HUES48 (cell line): Measurements from ENCODE around the gene MLXIPL.
"Not testable (repeated sequence)": the region's sequence is repeated elsewhere in the genome, so short reads cannot be mapped to it uniquely, and the experiment has no call there.

Source experiments
- H3K27ac ChIP-seq: one replicate; pipeline ENCODE4 v1.7.0; 2013; ENCODE audit warnings: low read depth, low read length, inconsistent platforms
- H3K27me3 ChIP-seq: 2 replicates; pipeline ENCODE4 v1.6.1; 2013; ENCODE audit warnings: mild to moderate bottlenecking, low read length; ENCODE audit not compliant: control insufficient read depth, insufficient read depth
- H3K36me3 ChIP-seq: 2 replicates; pipeline ENCODE4 v1.6.1; 2013; ENCODE audit warnings: low read length; ENCODE audit not compliant: control insufficient read depth, insufficient read depth
- H3K4me1 ChIP-seq: 2 replicates; pipeline ENCODE4 v1.6.1; 2013; ENCODE audit warnings: mild to moderate bottlenecking, low read length; ENCODE audit not compliant: control insufficient read depth, insufficient read depth
- H3K4me3 ChIP-seq: 2 replicates; pipeline ENCODE4 v1.5.1; 2013; ENCODE audit warnings: mild to moderate bottlenecking, low read depth, low read length
- H3K9ac ChIP-seq: 2 replicates; pipeline ENCODE4 v1.6.1; 2013; ENCODE audit warnings: mild to moderate bottlenecking, low read depth, low read length, moderate library complexity
- H3K9me3 ChIP-seq: 2 replicates; pipeline ENCODE4 v1.6.1; 2013; ENCODE audit warnings: low read length; ENCODE audit not compliant: control insufficient read depth, insufficient read depth

The MLXIPL gene

DNA sequence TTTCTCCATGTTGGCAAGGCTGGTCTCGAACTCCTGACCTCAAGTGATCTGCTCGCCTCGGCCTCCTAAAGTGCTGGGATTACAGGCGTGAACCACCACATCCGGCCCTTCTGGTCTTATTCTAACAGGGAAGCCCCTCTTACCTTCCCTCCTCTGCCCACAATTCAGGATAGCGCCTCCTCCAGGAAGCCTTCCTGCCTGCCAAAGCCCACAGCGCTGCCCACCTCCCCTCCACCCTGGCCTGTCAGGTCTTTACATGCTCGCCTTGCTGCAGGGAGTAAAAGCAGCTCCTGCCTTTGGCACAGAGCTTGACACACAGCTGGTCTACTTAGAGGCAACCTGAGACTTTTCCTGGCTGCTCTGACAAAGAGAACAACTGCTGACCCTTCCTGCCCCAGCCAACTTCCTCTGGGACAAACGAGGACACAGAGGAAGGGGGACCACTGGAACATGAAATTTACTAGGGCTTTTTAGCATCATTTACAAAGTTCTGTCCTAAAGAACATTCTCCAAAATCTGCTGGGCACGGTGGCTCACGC, 13.2 kb downstream of the MLXIPL start:
- H3K4me1 ChIP-seq = peaks cover 5% of the 10 kb centered on the region
- H3K9me3 ChIP-seq = no peaks in the 10 kb centered on the region
- H3K27me3 ChIP-seq = no peaks in the 10 kb centered on the region
- H3K36me3 ChIP-seq = no peaks in the 10 kb centered on the region
- H3K4me3 ChIP-seq = no peak overlapping the region
- no peak overlapping the region for H3K9ac ChIP-seq
- H3K27ac ChIP-seq = no peak overlapping the region

DNA sequence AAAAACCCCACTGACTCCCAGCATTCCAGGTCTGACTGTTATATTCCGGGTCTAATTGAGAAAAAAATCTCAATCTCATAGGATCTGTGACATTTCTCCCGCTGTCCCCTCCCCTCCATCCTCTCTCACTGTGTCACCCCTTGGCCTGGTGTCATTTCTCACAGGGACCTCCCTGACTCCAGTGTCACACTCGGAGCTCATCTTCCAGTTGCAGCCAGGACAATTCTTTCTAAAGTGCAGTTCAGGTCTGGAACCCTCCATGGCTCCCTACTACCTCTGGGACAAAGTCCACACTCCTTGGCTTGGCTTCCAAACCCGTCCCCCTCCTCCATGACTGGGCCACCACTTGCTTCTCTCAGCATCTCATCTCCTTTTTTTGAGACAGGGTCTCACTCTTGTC, 14.2 kb downstream of the MLXIPL start:
- Histone ChIP-seq H3K9ac (no peak overlapping the region), H3K27me3 (no peaks in the 10 kb centered on the region), H3K9me3 (no peaks in the 10 kb centered on the region), H3K36me3 (no peaks in the 10 kb centered on the region), H3K27ac (no peak overlapping the region), H3K4me1 (peaks cover 5% of the 10 kb centered on the region), H3K4me3 (no peak overlapping the region)

- not testable (repeated sequence) for H3K36me3 ChIP-seq, H3K4me1 ChIP-seq, H3K27ac ChIP-seq, H3K9me3 ChIP-seq, H3K9ac ChIP-seq, H3K27me3 ChIP-seq
- H3K4me3 ChIP-seq = peak overlapping the region; percentile 54; the same call in 1 of the 2 replicates
Measured at GRCh38 chr7:73607692-73607983, 16.7 kb downstream of the MLXIPL start.

- no peak overlapping the region for H3K9ac ChIP-seq
- no peaks in the 10 kb centered on the region for H3K27me3 ChIP-seq
- peaks cover 3% of the 10 kb centered on the region; the same call in 1 of the 2 replicates for H3K4me1 ChIP-seq
- H3K4me3 ChIP-seq = peak overlapping the region; percentile 54
- H3K9me3 ChIP-seq = no peaks in the 10 kb centered on the region
- no peak overlapping the region for H3K27ac ChIP-seq
- no peaks in the 10 kb centered on the region for H3K36me3 ChIP-seq
Measured at GRCh38 chr7:73606801-73607691, 17.3 kb downstream of the MLXIPL start.

DNA sequence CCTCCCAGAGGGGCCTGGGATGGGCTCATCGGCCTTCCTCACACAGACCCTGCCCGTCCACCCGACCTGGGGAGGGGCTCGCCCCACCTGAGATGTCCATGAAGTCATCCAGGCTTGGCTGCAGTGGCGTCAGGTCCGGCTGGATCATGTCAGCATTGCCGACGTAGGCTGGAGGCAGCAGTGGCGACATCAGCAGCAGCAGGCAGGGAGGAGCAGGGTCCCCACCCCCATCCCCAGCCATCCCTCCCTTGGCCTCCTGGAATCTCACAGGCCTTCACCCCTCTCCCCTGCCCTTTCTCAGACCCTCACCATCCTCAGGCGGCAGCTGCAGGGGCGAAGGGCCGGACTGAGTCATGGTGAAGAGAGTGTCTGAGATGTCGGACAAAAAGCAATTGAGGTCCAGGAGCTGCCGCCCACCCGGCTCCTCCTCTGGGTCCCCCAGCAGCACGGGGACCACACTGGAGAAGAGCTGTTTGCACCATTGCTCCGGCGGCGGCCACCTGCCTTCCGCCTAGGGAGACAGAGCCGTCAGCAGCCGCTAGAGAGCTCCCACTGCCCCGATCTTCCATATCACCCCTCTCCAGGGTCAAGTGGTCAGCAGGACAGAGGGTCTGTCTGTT, 18.6 kb downstream of the MLXIPL start:
- no peak overlapping the region for H3K27ac ChIP-seq
- H3K9ac ChIP-seq = no peak overlapping the region

GRCh38 chr7:73602721-73603651, 21.3 kb downstream of the MLXIPL start:
- H3K27ac ChIP-seq = no peak overlapping the region
- no peaks in the 10 kb centered on the region for H3K36me3 ChIP-seq
- H3K4me3 ChIP-seq = no peak overlapping the region
- H3K9me3 ChIP-seq = no peaks in the 10 kb centered on the region
- no peaks in the 10 kb centered on the region for H3K27me3 ChIP-seq
- H3K9ac ChIP-seq = no peak overlapping the region
- peaks cover 3% of the 10 kb centered on the region; the same call in 1 of the 2 replicates for H3K4me1 ChIP-seq

More for the DNA sequence above, 18.6 kb downstream of the MLXIPL start:
- peaks cover 3% of the 10 kb centered on the region; the same call in 1 of the 2 replicates for H3K4me1 ChIP-seq
- H3K4me3 ChIP-seq = no peak overlapping the region
- H3K36me3 ChIP-seq = no peaks in the 10 kb centered on the region
- H3K9me3 ChIP-seq = no peaks in the 10 kb centered on the region
- no peaks in the 10 kb centered on the region for H3K27me3 ChIP-seq

- Histone ChIP-seq H3K9ac (no peak overlapping the region), H3K27ac (no peak overlapping the region), H3K4me1 (no peaks in the 10 kb centered on the region), H3K27me3 (no peaks in the 10 kb centered on the region), H3K36me3 (no peaks in the 10 kb centered on the region), H3K9me3 (no peaks in the 10 kb centered on the region), H3K4me3 (no peak overlapping the region)
Measured at GRCh38 chr7:73599916-73600315, 24.4 kb downstream of the MLXIPL start.

- Histone ChIP-seq H3K36me3 (no peaks in the 10 kb centered on the region), H3K27ac (no peak overlapping the region), H3K27me3 (no peaks in the 10 kb centered on the region), H3K4me1 (no peaks in the 10 kb centered on the region), H3K9ac (no peak overlapping the region), H3K9me3 (no peaks in the 10 kb centered on the region), H3K4me3 (no peak overlapping the region)
Measured at GRCh38 chr7:73599151-73599882, 25.0 kb downstream of the MLXIPL start.

DNA sequence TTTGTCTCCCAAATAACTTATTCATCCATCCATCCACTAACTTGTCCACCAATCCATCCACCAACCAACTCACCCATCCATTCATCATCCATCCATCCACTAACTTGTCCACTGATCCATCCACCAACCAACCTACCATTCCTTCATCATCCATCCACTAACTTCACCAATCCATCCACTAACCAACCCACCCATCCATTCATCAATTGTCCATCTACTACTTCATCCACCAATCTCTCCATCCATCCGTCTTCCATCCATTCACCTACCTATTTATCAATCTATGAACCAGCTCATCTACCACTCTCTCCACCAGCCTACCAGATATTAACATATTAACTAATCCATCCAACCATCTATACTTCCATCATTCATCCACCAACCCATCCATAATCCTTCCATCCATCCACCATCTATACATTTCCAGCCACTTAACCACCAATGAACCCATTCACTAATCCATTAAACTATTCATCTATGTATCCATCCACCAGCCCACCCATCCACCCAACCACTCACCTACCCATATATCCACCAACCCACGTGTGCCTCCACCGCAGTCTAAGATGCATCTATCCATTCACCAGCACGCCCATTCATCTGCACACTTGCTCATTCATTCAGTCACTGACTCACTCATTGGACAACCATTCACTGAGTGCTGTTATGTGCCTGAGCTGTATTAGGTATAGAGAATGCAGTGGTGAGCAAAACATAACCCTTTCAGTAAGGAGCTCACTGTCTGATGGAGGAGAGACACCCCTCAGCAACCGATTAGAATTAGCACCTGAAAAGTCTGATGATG, 26.1 kb downstream of the MLXIPL start:
- Histone ChIP-seq H3K4me1 (no peaks in the 10 kb centered on the region), H3K27me3 (no peaks in the 10 kb centered on the region), H3K9ac (no peak overlapping the region), H3K36me3 (no peaks in the 10 kb centered on the region), H3K27ac (no peak overlapping the region), H3K4me3 (no peak overlapping the region), H3K9me3 (no peaks in the 10 kb centered on the region)
